Measurements from ENCODE around the gene HNRNPA2B1. TPM values are rescaled to one million over a fixed set of nuclear protein-coding genes. Genes with fewer than 3 reads are reported as not detected.

Gene HNRNPA2B1
- total RNA-seq, 4 donors from 2014 or later = 148 to 256 (median 203) TPM

DNA sequence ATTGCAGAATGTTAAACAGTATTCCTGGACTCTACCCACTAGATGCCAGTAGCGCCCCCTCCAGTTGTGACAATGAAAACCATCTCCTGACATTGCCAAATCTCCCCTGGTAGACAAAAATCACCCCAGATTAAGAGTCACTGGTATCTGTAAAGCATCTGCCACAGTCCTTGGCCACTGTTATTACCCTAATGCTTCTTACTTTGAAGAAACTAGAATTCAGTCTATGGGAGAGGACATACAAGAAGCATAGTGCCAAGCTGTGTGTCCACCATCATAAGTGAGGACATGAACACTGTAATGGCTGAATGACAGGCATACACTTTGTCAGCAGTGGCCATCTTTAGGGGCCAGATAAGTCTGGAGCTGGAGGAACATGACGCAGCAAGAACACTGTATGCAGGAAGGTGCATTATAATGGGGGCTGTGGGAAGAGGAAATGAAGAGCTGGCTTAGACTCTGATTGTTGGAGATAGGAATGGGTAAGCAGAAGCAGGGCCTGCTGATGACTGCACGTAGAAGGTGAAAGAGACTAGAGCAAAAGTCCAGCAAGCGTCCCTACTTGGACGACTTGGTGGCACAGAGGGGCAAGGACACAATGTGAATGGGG, 33.5 kb upstream of the HNRNPA2B1 start:
- no peaks in the 10 kb centered on the region for H3K36me3 ChIP-seq
- peaks cover 0 to 6% (median 0%) of the 10 kb centered on the region in 4 donors for H3K27me3 ChIP-seq
- H3K9me3 ChIP-seq = no peaks in the 10 kb centered on the region
- 67 to 71% methylated on average over 5 of the region's 5 CpGs for WGBS, 2 donors
- no peak overlapping the region for H3K4me3 ChIP-seq
- TF ChIP-seq, protein P1, sequence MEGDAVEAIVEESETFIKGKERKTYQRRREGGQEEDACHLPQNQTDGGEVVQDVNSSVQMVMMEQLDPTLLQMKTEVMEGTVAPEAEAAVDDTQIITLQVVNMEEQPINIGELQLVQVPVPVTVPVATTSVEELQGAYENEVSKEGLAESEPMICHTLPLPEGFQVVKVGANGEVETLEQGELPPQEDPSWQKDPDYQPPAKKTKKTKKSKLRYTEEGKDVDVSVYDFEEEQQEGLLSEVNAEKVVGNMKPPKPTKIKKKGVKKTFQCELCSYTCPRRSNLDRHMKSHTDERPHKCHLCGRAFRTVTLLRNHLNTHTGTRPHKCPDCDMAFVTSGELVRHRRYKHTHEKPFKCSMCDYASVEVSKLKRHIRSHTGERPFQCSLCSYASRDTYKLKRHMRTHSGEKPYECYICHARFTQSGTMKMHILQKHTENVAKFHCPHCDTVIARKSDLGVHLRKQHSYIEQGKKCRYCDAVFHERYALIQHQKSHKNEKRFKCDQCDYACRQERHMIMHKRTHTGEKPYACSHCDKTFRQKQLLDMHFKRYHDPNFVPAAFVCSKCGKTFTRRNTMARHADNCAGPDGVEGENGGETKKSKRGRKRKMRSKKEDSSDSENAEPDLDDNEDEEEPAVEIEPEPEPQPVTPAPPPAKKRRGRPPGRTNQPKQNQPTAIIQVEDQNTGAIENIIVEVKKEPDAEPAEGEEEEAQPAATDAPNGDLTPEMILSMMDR (IDR thresholded peaks at IDR 0.05) = no peak
- no peak for TF ChIP-seq POLR2A (IDR thresholded peaks at IDR 0.05)
- no peaks in the 10 kb centered on the region for H3K4me1 ChIP-seq
- intact Hi-C loops (cut with DNase I) = no loop called here
- no peak for DNase-seq
- H3K27ac ChIP-seq = no peak overlapping the region

DNA sequence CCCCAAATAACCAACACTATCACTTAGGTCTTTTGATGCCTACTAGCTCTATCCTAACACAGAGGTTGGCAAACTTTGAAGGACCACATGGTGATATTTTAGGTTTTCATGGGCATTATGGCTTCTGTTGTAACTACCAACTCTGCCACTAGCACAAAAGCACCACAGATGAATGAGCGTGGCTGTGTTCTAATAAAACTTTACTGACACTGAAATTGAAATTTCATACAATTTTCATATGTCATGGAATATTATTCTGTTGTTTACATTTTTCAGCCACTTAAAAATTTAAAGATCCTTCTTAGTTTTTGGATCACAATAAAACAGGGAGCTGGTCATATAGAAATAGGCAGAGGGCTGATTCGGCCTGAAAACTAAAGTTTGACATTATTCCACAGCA, 27.4 kb upstream of the HNRNPA2B1 start:
- H3K27ac ChIP-seq = no peak overlapping the region
- no peak for DNase-seq
- intact Hi-C loops (cut with DNase I) = no loop called here
- TF ChIP-seq, protein P1 (IDR thresholded peaks at IDR 0.05) = no peak
- TF ChIP-seq POLR2A (IDR thresholded peaks at IDR 0.05) = no peak
- 86 to 88% methylated on average over 2 of the region's 2 CpGs for WGBS, 2 donors
- H3K4me3 ChIP-seq = no peak overlapping the region
- peaks cover 0 to 17% (median 0%) of the 10 kb centered on the region in 4 donors for H3K27me3 ChIP-seq
- H3K4me1 ChIP-seq = no peaks in the 10 kb centered on the region
- H3K9me3 ChIP-seq = no peaks in the 10 kb centered on the region
- no peaks in the 10 kb centered on the region for H3K36me3 ChIP-seq

DNA sequence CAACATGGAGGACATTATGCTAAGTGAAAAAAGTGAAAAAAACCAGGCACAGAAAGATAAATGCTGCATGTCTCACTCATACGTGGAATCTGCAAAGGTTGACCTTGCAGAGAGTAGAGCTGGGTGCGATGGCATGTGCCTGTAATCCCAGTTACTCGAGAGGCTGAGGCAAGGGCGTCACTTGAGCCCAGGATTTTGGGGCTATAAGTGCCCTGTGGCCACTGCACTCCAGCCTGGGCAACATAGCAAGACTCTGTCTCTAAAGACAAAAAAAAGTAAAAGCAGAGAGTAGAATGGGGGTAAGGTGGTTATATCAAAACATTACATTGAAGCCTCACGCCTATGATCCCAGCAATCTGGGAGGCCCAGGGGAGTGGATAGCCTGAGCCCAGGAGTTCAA, 23.8 kb upstream of the HNRNPA2B1 start:
- peaks cover 0 to 17% (median 0%) of the 10 kb centered on the region in 4 donors for H3K27me3 ChIP-seq
- intact Hi-C loops (cut with DNase I) = no loop called here
- TF ChIP-seq POLR2A (IDR thresholded peaks at IDR 0.05) = no peak
- TF ChIP-seq, protein P1 (IDR thresholded peaks at IDR 0.05) = no peak
- no peak overlapping the region for H3K27ac ChIP-seq
- no peak overlapping the region for H3K4me3 ChIP-seq
- DNase-seq = no peak
- no peaks in the 10 kb centered on the region for H3K4me1 ChIP-seq
- 77 to 80% methylated on average over 5 of the region's 5 CpGs for WGBS, 2 donors
- H3K9me3 ChIP-seq = no peaks in the 10 kb centered on the region
- H3K36me3 ChIP-seq = no peaks in the 10 kb centered on the region

DNA sequence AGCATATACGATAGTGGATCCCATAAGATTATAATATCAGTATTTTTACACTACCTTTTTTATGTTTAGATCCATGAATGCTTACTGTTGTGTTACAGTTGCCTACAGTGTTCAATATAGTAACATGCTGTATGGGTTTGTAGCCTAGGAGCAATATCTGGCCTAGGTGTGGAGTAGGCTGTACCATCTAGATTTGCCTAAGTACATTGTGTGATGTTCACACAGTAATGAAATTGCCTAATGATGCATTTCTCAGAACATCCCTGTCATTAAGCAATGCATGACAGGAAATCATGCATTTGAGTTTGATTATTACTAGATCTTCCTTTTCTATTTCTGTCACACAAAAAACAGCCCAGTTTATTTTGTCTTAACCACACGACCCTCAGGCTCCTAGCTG, 15.5 kb upstream of the HNRNPA2B1 start:
- H3K9me3 ChIP-seq = no peaks in the 10 kb centered on the region
- TF ChIP-seq POLR2A (IDR thresholded peaks at IDR 0.05) = no peak
- TF ChIP-seq, protein P1 (IDR thresholded peaks at IDR 0.05) = no peak
- no peak for DNase-seq
- H3K4me3 ChIP-seq = no peak overlapping the region
- WGBS, 2 donors = 53 to 57% methylated on average over 2 of the region's 2 CpGs
- H3K4me1 ChIP-seq = no peaks in the 10 kb centered on the region
- peaks cover 0 to 24% (median 0%) of the 10 kb centered on the region in 3 donors for H3K36me3 ChIP-seq
- intact Hi-C loops (cut with DNase I) = no loop called here
- no peak overlapping the region for H3K27ac ChIP-seq
- no peaks in the 10 kb centered on the region for H3K27me3 ChIP-seq

DNA sequence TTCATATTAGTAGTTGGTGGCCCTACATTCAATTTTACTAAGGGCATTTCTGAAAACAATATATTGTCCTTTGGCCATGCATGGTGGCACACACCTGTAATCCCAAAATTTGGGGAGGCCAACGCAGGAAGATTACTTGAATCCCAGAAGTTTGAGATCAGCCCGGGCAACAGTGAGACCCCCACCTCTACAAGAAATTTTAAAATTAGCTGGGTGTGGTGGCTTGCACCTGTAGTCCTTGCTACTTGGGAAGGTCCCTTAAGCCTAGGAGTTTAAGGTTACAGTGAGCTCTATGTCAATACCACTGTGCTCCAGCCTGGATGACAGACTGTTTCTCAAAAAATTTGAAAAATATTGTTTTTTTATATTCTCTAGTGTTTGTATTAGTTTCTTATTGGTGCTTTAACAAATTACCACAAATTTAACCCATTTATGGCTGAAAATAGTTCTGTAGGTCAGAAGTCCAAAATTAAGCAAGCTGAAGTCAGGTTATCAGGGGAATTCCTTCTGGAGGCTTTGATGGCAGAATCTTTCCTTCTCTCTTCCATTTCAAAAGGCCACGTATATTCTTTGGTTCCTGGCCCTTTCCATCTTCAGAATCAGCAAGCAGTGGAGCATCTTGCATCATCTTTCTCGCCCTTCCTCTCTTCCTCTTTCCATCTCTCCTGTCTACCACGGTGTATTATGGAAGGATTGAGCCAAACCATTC, 13.4 kb upstream of the HNRNPA2B1 start:
- H3K4me3 ChIP-seq = no peak overlapping the region
- 67 to 78% methylated on average over 5 of the region's 5 CpGs for WGBS, 2 donors
- intact Hi-C loops (cut with DNase I) = no loop called here

More for the DNA sequence above, 13.4 kb upstream of the HNRNPA2B1 start:
- no peak for DNase-seq
- Histone ChIP-seq H3K4me1 (no peaks in the 10 kb centered on the region), H3K27me3 (no peaks in the 10 kb centered on the region), H3K27ac (no peak overlapping the region), H3K9me3 (no peaks in the 10 kb centered on the region), H3K36me3 (peaks cover 0 to 44% (median 13%) of the 10 kb centered on the region in 3 donors)
- TF ChIP-seq, protein P1 (IDR thresholded peaks at IDR 0.05) = no peak
- no peak for TF ChIP-seq POLR2A (IDR thresholded peaks at IDR 0.05)

All from esophagus squamous epithelium (tissue), 5 donors.